Fibroblast of villous mesenchyme (primary cell): ENCODE results near the gene AHNAK2. TPM values are rescaled to one million over a fixed set of nuclear protein-coding genes. Genes with fewer than 3 reads are reported as not detected.

Experiments
- DNase-seq: peaks from one replicate; pipeline ENCODE4 v3.0.0-alpha.2; 2010; ENCODE audit warnings: low read depth
- H3K4me3 ChIP-seq: 2 replicates; pipeline ENCODE4 v1.5.1; 2011; ENCODE audit warnings: low read depth, mild to moderate bottlenecking, low read length
- CTCF ChIP-seq: IDR thresholded peaks from 2 replicates; pipeline ENCODE4 v1.5.1; 2012; ENCODE audit warnings: low read depth, mild to moderate bottlenecking, low read length; ENCODE audit not compliant: insufficient read depth
- total RNA-seq: library from RNA; depleted of rRNA; stranded (reverse); fragments of >200 nt; gene quantifications from 2 replicates; pipeline ENCODE4 v1.2.3, GENCODE V29; 2012

Gene AHNAK2
- total RNA-seq, 1 donor = 32.4 TPM

- no peak for DNase-seq
- no peak overlapping the region for H3K4me3 ChIP-seq
- TF ChIP-seq CTCF = no peak
Measured at GRCh38 chr14:104942586-104942985, 35.6 kb downstream of the AHNAK2 start.

- DNase-seq = no peak
- no peak for TF ChIP-seq CTCF
- H3K4me3 ChIP-seq = no peak overlapping the region
Measured at GRCh38 chr14:104941508-104942365, 36.4 kb downstream of the AHNAK2 start.

GRCh38 chr14:104940526-104941150 is 37.5 kb downstream of the AHNAK2 start:
- H3K4me3 ChIP-seq = no peak overlapping the region
- DNase-seq = peak; percentile 11
- TF ChIP-seq CTCF = peak; percentile 24

- no peak for TF ChIP-seq CTCF
- no peak for DNase-seq
- no peak overlapping the region for H3K4me3 ChIP-seq
Measured at GRCh38 chr14:104939666-104940410, 38.3 kb downstream of the AHNAK2 start.

GRCh38 chr14:104938960-104939359 is 39.2 kb downstream of the AHNAK2 start:
- H3K4me3 ChIP-seq = no peak overlapping the region
- no peak for DNase-seq
- TF ChIP-seq CTCF = no peak

- no peak for DNase-seq
- H3K4me3 ChIP-seq = no peak overlapping the region
- no peak for TF ChIP-seq CTCF
Measured at GRCh38 chr14:104938436-104938835, 39.7 kb downstream of the AHNAK2 start.
